Testis (tissue), 2 donors: Measurements from ENCODE around the gene RARA.

Source experiments
- CTCF ChIP-seq, 3 experiments: fragments of 450-650 bp in 2 of 3; fragments of 200-600 bp in 1 of 3; sonication (generic) in 1 of 3; IDR thresholded peaks; one replicate each; pipeline ENCODE4 v1.5.1; 2016 to 2019; ENCODE audit warnings: antibody characterized with exemption in 3 of 3, mild to moderate bottlenecking in 2 of 3, moderate library complexity in 1 of 3
- POLR2A ChIP-seq: fragments of 450-650 bp; IDR thresholded peaks from one replicate; pipeline ENCODE4 v1.6.1; 2017; ENCODE audit warnings: antibody characterized with exemption, mild to moderate bottlenecking, moderate library complexity

GRCh38 chr17:40311575-40311974 is 2.6 kb downstream of the RARA start:
- TF ChIP-seq CTCF (IDR thresholded peaks at IDR 0.05) (no peak), POLR2A (no peak)
